Inflammatory macrophage (primary cell): ENCODE measurements around the gene SLC35F3.
A peak's percentile ranks its signal among the peaks of the same experiment; 100 is the strongest.
"Not testable (repeated sequence)": the region's sequence is repeated elsewhere in the genome, so short reads cannot be mapped to it uniquely, and the experiment has no call there.

Source experiments
- DNase-seq, 2 donors: peaks; one replicate each; pipeline ENCODE4 v3.0.0-alpha.2; 2020 to 2022
- total RNA-seq, 18 experiments: gene quantifications; one replicate each; lab custom pipeline; 2026; ENCODE audit warnings: mixed read lengths in 6 of 18, inconsistent platforms in 2 of 18; lab: John Stamatoyannopoulos, UW

SLC35F3 gene
- 0.12 to 2.3 (median 0.96) reads per million in 18 experiments for total RNA-seq

- no peak for DNase-seq
Observed at GRCh38 chr1:233904633-233905415, at the start of gene SLC35F3. SLC35F3 (plus strand) TSS chr1:233904676.

DNA sequence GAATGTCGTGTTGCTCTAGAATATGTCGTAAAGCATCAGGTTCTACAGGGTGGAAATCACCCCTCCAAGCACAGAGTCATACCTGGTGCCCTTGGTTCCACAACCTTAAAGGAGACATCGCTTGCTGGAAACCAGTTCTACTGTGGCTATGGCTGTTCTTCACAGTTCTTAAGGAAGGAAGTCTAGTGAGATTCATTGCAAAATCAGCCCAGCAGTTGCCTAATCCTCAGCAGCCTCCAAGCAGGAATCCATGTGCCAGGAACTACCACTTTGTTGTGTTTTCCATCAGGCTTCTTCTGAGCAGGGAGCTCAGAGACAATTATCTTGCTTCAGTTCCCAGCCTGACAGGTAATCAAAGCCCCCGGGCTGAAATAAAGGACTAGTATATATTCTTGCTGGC, 45.0 kb upstream of the SLC35F3 start:
- peak; percentile 29 to 41 for DNase-seq

GRCh38 chr1:233863901-233864545, 40.5 kb upstream of the SLC35F3 start:
- DNase-seq: peak; percentile 6 to 15

GRCh38 chr1:233864578-233864977, 39.9 kb upstream of the SLC35F3 start:
- DNase-seq: no peak

GRCh38 chr1:233865216-233865615, 39.3 kb upstream of the SLC35F3 start:
- DNase-seq: no peak

DNA sequence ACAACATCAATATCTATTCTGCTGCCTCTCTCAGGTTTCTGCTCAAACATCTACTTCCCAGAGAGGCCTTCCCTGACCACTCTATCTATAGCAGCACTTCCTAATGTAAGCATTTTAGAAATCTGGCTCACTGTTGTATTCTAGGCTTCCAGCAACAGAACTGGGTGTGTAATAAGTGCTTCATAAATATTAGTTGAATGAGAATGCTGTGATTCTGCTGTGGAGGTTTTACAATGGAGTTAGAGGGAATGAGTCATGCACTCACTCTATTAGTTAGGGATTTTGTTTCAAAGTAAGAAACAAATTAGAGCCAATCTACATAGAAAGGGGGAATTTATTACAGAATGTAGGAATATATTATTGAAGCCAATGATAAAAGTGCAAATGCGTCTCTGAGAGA, 38.6 kb upstream of the SLC35F3 start:
- no peak for DNase-seq

DNA sequence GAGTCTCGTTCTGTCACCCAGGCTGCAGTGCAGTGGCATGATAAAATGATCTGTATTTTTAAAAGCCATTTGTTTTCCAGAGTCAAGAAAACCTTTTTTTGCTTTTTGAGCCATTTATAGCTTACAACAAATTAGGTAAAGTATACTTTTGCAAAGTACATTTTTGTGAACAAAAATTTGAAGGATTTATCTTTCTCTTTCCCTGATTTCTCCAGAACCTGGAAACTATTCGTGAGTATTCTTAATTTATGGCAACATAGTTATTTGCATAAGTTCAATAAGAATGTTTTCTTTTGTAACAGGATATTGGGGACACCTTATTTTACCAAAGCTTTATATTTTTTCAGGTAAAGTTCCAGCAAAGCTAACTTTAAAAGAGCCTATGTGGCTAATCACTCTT, 37.4 kb upstream of the SLC35F3 start:
- DNase-seq: no peak

GRCh38 chr1:233868461-233868860, 36.0 kb upstream of the SLC35F3 start:
- DNase-seq: peak in 1 of 2 donors; percentile 33

GRCh38 chr1:233869680-233870079, 34.8 kb upstream of the SLC35F3 start:
- no peak for DNase-seq

DNA sequence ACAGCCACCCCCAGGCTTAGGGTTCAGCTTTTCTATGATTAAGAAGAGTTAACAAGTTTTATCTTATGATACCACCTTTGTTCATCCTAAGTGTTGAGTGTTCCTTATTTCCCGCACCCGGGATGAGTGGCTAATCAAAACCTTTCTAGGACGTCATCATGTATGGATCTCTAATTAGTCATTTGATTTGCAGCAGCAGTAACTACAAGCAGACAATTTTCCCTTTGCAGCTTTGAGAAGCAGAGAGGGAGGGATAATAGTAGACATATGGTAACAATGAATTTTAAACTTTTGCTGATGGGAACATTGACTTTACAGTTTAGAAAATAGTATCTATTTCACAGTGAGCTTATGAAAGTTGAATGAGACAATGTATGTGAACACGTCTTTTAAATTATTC, 30.8 kb upstream of the SLC35F3 start:
- no peak for DNase-seq

DNA sequence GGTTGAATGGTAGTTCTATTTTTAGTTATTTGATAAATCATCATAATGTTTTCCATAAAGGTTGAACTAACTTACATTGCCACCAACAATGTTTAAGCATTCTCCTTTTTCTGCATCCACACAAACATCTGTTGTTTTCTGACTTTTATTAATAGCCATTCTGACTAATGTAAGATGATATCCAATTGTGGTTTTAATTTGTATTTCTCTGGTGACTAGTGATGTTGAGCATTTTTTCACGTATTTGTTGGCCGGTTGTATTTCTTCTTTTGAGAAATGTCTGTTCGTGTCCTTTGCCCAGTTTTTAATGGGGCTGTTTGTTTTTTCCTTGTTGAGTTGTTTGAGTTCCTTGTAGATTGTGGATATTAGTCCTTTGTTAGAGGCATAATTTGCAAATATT, 24.6 kb upstream of the SLC35F3 start:
- DNase-seq: no peak

GRCh38 chr1:233883671-233884070, 20.8 kb upstream of the SLC35F3 start:
- no peak for DNase-seq

DNA sequence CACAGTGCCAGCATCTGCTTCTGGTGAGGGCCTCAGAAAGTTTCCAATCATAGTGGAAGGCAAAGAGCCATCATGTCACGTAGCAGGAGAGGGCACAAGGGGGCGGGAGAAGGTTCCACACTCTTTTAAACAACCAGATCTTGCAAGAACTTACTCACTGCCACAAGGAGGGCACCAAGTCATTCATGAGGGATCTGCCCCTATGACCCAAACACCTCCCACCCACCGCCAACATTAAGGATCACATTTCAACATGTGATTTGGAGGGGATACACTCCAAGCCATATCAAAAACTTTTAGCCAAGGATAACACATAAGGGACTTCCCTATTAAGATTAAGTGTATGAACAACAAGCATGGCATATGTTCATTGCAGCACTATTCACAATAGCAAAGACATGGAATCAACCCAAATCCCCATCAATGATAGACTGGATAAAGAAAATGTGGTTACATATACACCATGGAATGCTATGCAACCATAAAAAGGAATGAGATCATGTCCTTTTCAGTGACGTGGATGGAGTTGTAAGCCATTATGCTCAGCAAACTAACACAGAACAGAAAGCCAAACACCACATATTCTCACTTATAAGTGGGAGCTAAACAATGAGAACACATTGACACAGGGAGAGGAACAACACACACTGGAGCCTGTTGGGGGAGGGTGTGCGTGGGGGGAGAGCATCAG, 19.9 kb upstream of the SLC35F3 start:
- no peak for DNase-seq

DNA sequence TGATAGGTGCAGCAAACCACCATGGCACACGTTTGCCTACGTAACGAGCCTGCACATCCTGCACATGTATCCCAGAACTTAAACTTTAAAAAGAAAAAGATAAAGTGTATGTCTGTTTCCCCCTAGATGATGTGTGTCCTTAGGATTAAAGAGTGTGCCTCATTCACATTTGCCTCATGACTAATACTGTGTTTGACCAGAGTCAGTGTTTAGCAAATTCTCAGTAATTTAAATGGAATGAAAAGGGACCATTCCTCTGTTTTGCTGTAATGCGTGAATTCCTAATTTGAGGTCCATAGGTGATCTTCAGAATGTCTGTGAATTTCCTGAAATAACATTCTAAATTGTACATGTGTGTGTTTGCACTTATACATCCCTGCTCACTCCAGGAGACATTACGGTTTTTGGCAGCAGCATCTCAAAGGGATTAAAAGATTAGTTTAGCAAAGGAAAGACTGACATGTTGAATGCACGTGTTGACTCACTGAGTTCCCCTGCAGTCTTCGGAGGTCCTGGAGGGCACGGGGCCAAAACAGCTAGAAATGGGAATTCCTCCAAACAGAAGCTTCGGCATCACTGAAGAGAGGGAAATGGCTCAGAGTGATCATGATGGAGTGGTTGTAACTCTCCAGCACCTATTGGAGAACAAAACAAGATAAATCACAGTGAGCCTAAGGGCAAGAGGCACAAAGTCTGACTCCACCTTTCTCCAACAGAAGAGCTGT, 19.1 kb upstream of the SLC35F3 start:
- DNase-seq: no peak

DNA sequence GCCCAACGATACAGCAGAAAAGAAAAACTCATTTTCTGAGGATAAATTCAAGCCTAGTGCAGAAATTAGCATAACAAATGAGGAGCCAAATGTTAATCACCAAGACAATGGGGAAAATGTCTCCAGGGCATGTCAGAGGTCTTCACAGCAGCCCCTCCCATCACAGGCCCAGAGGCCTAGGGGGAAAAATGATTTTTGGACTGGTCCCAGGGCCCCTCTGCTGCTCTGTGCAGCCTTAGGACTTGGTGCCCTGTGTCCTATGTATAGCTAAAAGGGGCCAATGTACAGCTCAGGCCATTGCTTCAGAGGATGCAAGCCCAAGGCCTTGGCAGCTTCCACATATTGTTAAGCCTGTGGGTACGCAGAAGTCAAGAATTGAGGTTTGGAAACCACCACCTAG, 13.3 kb upstream of the SLC35F3 start:
- DNase-seq: not testable (repeated sequence)

DNA sequence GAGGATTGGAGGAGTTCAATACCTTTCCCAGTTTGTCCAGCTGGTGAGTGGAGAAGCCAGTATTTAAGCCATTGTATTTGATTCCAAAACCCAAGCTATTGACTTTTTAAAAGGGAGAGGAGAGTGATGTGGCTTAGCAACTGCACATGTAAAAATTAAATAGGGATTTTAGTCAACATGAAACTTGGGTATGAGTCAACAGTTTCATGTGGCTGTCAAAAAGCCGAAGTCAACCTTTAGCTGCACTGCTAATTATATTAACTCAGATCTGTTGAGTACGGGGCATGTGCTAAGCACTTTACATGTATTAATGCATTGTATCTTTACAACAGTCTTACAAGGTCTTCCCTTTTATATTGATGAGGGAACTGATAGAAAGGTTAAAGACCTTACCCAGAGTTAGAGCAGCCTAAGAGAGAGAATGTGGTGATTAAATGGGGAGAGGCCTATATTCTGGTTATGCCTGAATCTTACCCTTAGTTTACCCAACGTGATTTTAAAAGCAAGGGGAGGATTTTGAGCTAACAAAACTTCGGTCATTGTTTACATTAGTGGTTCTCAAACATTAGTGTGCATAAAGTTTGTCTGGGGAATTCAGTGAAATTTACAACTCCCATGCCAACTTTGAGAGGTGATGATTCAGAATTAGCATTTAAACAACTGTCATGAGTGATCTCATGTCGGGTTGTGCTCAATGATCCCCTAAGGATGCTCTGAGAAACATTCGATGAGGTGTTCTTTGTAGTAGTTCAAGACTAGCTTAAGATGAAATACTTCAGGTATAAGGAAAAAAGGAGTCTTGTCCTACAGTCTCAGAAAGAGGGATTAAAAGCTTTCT, 6.9 kb upstream of the SLC35F3 start:
- DNase-seq: no peak

- DNase-seq: no peak
Observed at GRCh38 chr1:233901495-233901894, 3.0 kb upstream of the SLC35F3 start.

DNA sequence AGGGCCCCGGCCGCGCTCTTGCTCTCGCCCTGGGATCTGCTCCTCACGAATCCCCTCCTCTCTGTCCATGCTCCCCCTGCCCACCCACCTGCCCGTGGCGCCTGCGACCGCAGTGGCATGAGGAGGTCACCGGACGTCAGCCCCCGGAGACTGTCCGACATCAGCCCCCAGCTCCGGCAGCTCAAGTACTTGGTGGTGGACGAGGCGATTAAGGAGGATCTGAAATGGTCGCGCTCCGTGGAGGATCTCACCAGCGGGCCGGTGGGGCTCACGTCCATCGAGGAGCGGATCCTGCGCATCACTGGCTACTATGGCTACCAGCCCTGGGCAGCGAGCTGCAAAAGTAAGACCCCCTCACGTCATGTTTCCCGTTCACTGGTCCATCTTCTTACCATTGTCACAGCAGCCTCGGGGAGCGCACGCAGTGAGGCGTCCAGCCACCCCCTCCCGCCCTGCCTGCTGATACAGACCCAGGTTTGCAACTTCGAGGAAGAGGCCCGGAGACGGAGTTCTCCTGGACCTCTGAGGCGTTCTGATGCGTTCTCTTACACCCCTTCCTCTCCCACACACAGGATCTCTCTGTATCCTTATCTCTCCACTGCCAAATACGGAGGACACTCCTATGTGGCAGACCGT, 1.1 kb downstream of the SLC35F3 start:
- DNase-seq: no peak

GRCh38 chr1:233907151-233907550, 2.7 kb downstream of the SLC35F3 start:
- no peak for DNase-seq

DNA sequence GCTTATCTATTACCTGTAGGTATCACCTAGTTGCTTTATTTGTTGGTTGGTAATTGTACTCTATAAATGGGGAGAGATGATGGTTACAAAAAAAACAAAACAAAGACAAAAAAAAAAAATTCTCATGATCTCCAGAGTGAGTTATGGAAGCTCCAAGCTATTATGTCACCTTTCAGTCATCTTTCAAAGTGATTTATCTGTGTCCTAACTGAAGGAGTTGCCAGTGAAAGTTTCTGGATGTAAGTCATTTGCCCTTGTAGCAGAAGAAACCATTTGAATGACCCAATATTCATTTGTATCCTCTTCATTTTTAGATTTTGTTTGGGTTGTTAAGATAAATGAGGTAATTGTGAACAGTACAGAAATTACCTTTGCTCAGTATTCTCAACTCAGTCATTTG, 3.6 kb downstream of the SLC35F3 start:
- DNase-seq: no peak

DNA sequence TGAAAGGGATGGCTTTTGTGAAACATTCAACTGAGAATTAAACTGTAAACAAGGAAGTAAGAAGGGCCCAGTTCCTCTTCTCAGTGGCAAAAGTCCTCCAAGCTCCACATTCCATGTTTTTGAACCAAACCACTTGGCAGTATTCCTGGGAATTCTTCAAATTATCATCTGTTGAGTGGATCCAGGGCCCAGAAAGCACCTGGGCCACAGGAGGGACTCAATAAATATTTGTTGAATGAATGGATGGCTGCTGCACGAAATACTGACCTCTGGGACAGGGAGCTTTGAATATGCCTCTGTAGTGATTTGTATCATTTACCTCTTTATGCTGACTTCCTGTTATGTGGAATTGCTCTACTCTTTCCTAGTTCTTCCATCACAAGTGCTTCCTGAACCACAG, 4.7 kb downstream of the SLC35F3 start:
- no peak for DNase-seq

- no peak for DNase-seq
Observed at GRCh38 chr1:233912447-233912846, 8.0 kb downstream of the SLC35F3 start.
